H9 (cell line): ENCODE measurements around the gene SFI1. TPM values are rescaled to one million over a fixed set of nuclear protein-coding genes. Genes with fewer than 3 reads are reported as not detected.

Experiments used
- DNase-seq: peaks from one replicate; pipeline ENCODE4 v3.0.0-alpha.2; 2017
- H2AFZ ChIP-seq: one replicate; pipeline ENCODE4 v1.6.1; 2013; ENCODE audit warnings: mild to moderate bottlenecking, low read length, control low read depth, moderate library complexity
- H2AK5ac ChIP-seq: 2 replicates; pipeline ENCODE4 v1.6.1; 2013; ENCODE audit warnings: low read length, control low read depth, mixed read lengths; ENCODE audit not compliant: insufficient read length
- H2BK120ac ChIP-seq: one replicate; pipeline ENCODE4 v1.6.1; 2013; ENCODE audit warnings: low read depth, mild to moderate bottlenecking, low read length, control low read depth, inconsistent platforms; ENCODE audit not compliant: poor library complexity, severe bottlenecking
- H2BK12ac ChIP-seq: 2 replicates; pipeline ENCODE4 v1.6.1; 2013; ENCODE audit warnings: low read length, control low read depth, mixed read lengths, low read depth; ENCODE audit not compliant: insufficient read length
- H2BK15ac ChIP-seq: 2 replicates; pipeline ENCODE4 v1.6.1; 2013; ENCODE audit warnings: low read depth, low read length, control low read depth
- H2BK20ac ChIP-seq: one replicate; pipeline ENCODE4 v1.6.1; 2013; ENCODE audit warnings: low read depth, mild to moderate bottlenecking, low read length, control low read depth, inconsistent platforms; ENCODE audit not compliant: poor library complexity, severe bottlenecking
- H2BK5ac ChIP-seq: 2 replicates; pipeline ENCODE4 v1.6.1; 2013; ENCODE audit warnings: low read length, control low read depth, mixed read lengths; ENCODE audit not compliant: insufficient read length
- H3K14ac ChIP-seq: 2 replicates; pipeline ENCODE4 v1.6.1; 2013; ENCODE audit warnings: low read length, control low read depth; ENCODE audit not compliant: insufficient read depth
- H3K18ac ChIP-seq: 2 replicates; pipeline ENCODE4 v1.6.1; 2013; ENCODE audit warnings: low read depth, mild to moderate bottlenecking, mixed read lengths, low read length, control low read depth; ENCODE audit not compliant: insufficient read length
- H3K23ac ChIP-seq: 2 replicates; pipeline ENCODE4 v1.6.1; 2013; ENCODE audit warnings: low read length, control low read depth, mixed read lengths, low read depth; ENCODE audit not compliant: insufficient read length
- H3K23me2 ChIP-seq: 2 replicates; pipeline ENCODE4 v1.6.1; 2013; ENCODE audit warnings: low read depth, mild to moderate bottlenecking, mixed read lengths, low read length, control low read depth; ENCODE audit not compliant: insufficient read length, poor library complexity, severe bottlenecking
- H3K27ac ChIP-seq: 2 replicates; pipeline ENCODE4 v1.5.1; 2013; ENCODE audit warnings: low read length, control low read depth, mixed read lengths, low read depth; ENCODE audit not compliant: insufficient read length
- H3K27me3 ChIP-seq: 2 replicates; pipeline ENCODE4 v1.6.1; 2013; ENCODE audit warnings: low read length, control low read depth, inconsistent platforms; ENCODE audit not compliant: insufficient read depth
- H3K4ac ChIP-seq: 2 replicates; pipeline ENCODE4 v1.6.1; 2013; ENCODE audit warnings: low read depth, mild to moderate bottlenecking, control low read depth, inconsistent platforms, low read length, moderate library complexity
- H3K4me1 ChIP-seq: 2 replicates; pipeline ENCODE4 v1.6.1; 2013; ENCODE audit warnings: low read length, control low read depth, inconsistent platforms; ENCODE audit not compliant: insufficient read depth
- H3K4me2 ChIP-seq: 2 replicates; pipeline ENCODE4 v1.6.1; 2013; ENCODE audit warnings: low read length, control low read depth, mixed read lengths; ENCODE audit not compliant: insufficient read length, insufficient read depth
- H3K56ac ChIP-seq: 2 replicates; pipeline ENCODE4 v1.6.1; 2013; ENCODE audit warnings: low read depth, mild to moderate bottlenecking, mixed read lengths, low read length, control low read depth; ENCODE audit not compliant: insufficient read length
- H3K79me1 ChIP-seq: 2 replicates; pipeline ENCODE4 v1.6.1; 2013; ENCODE audit warnings: low read depth, mild to moderate bottlenecking, moderate library complexity, low read length, control low read depth, inconsistent platforms; ENCODE audit not compliant: insufficient read depth, poor library complexity, severe bottlenecking
- H3K79me2 ChIP-seq: 2 replicates; pipeline ENCODE4 v1.6.1; 2013; ENCODE audit warnings: low read length, control low read depth, inconsistent platforms; ENCODE audit not compliant: insufficient read depth
- H3K9ac ChIP-seq: 2 replicates; pipeline ENCODE4 v1.6.1; 2013; ENCODE audit warnings: low read length, control low read depth, mixed read lengths; ENCODE audit not compliant: insufficient read length; ENCODE audit errors: extremely low read depth
- H3K9me3 ChIP-seq: one replicate; pipeline ENCODE4 v1.6.1; 2013; ENCODE audit warnings: low read depth, low read length, inconsistent platforms; ENCODE audit not compliant: control insufficient read depth
- H3T11ph ChIP-seq: one replicate; pipeline ENCODE4 v1.6.1; 2013; ENCODE audit warnings: mild to moderate bottlenecking, low read length, control low read depth, inconsistent platforms
- H4K20me1 ChIP-seq: one replicate; pipeline ENCODE4 v1.6.1; 2013; ENCODE audit not compliant: control insufficient read depth, insufficient read length, insufficient read depth
- H4K5ac ChIP-seq: 2 replicates; pipeline ENCODE4 v1.6.1; 2013; ENCODE audit warnings: low read depth, mild to moderate bottlenecking, mixed read lengths, low read length, control low read depth; ENCODE audit not compliant: insufficient read length
- H4K8ac ChIP-seq: replicated peaks from 2 replicates; pipeline ENCODE4 v1.6.1; 2013; ENCODE audit warnings: low read length, control low read depth, mixed read lengths, low read depth; ENCODE audit not compliant: insufficient read length
- H4K91ac ChIP-seq: 2 replicates; pipeline ENCODE4 v1.6.1; 2013; ENCODE audit warnings: low read depth, mild to moderate bottlenecking, moderate library complexity, mixed read lengths, low read length, control low read depth; ENCODE audit not compliant: insufficient read length
- H3K27ac Mint-ChIP-seq, 3 experiments: 2 replicates in 2 of 3; 3 replicates in 1 of 3; pipeline ENCODE4 v1.8.0; 2020 to 2021; ENCODE audit warnings: mixed read lengths in 3 of 3, mild to moderate bottlenecking in 1 of 3, moderate library complexity in 1 of 3
- H3K27me3 Mint-ChIP-seq: 2 replicates; pipeline ENCODE4 v1.8.0; 2021; ENCODE audit warnings: low read depth, mild to moderate bottlenecking, moderate library complexity, mixed read lengths
- H3K36me3 Mint-ChIP-seq, 3 experiments: 2 replicates in 2 of 3; 3 replicates in 1 of 3; pipeline ENCODE4 v1.8.0; 2020 to 2021; ENCODE audit warnings: low read depth in 3 of 3, mixed read lengths in 3 of 3; ENCODE audit not compliant: insufficient read depth in 1 of 3
- H3K4me1 Mint-ChIP-seq, 2 experiments: 2 replicates each; pipeline ENCODE4 v1.8.0; 2020; ENCODE audit warnings: mixed read lengths in 2 of 2
- H3K4me3 Mint-ChIP-seq, 2 experiments: 2 replicates in 1 of 2; 3 replicates in 1 of 2; pipeline ENCODE4 v1.8.0; 2020 to 2021; ENCODE audit warnings: mild to moderate bottlenecking in 2 of 2, mixed read lengths in 2 of 2, moderate library complexity in 1 of 2
- H3K9me3 Mint-ChIP-seq, 2 experiments: 2 replicates in 1 of 2; 3 replicates in 1 of 2; pipeline ENCODE4 v1.8.0; 2020; ENCODE audit warnings: mild to moderate bottlenecking in 2 of 2, mixed read lengths in 2 of 2, moderate library complexity in 1 of 2
- CTCF ChIP-seq: fragments of 200-600 bp; sonication (generic); conservative IDR thresholded peaks from 3 replicates; pipeline ENCODE4 v1.8.0; 2021; ENCODE audit warnings: antibody characterized with exemption, mild to moderate bottlenecking
- WGBS: extraction: QIAGEN DNeasy Blood & Tissue Kit; methylation state at CpG from one replicate; pipeline ENCODE4 v1.1.7; 2013; ENCODE audit warnings: missing lambda C conversion rate, low lambda C conversion rate, mixed read lengths; ENCODE audit not compliant: insufficient read length; ENCODE audit errors: extremely low coverage; 5-methylcytosine and 5-hydroxymethylcytosine counted together
- total RNA-seq: library from RNA; stranded (reverse); gene quantifications from 2 replicates; pipeline ENCODE4 v1.2.1, GENCODE V29; 2021

SFI1 gene
- total RNA-seq, 1 experiment from 2014 or later, result 26.4 TPM

GRCh38 chr22:31583861-31584485 lies 87.6 kb downstream of the SFI1 start:
- no peak overlapping the region for H3K14ac ChIP-seq
- no peak overlapping the region for H3K27ac ChIP-seq
- no peak overlapping the region for H2BK120ac ChIP-seq
- H3K9me3 ChIP-seq, result no peaks in the 10 kb centered on the region
- no peak overlapping the region for H2AFZ ChIP-seq
- no peaks in the 10 kb centered on the region for H3K4me1 Mint-ChIP-seq
- no peak overlapping the region for H4K91ac ChIP-seq
- DNase-seq, result no peak
- WGBS, result no CpG with 5 or more reads among the region's 3 CpGs
- peaks cover 12 to 21% (median 15%) of the 10 kb centered on the region in 3 experiments for H3K36me3 Mint-ChIP-seq
- no peak overlapping the region for H3K56ac ChIP-seq
- H3K4me3 Mint-ChIP-seq, result no peak overlapping the region
- no peak overlapping the region for H3T11ph ChIP-seq
- no peak overlapping the region for H3K23ac ChIP-seq
- no peaks in the 10 kb centered on the region for H3K27me3 Mint-ChIP-seq
- H2BK12ac ChIP-seq, result no peak overlapping the region
- H3K27ac Mint-ChIP-seq, result no peak overlapping the region
- H2BK5ac ChIP-seq, result no peak overlapping the region
- H3K9me3 Mint-ChIP-seq, result no peaks in the 10 kb centered on the region
- no peaks in the 10 kb centered on the region for H3K79me2 ChIP-seq
- TF ChIP-seq CTCF, result no peak
- no peak overlapping the region for H2AK5ac ChIP-seq
- no peaks in the 10 kb centered on the region for H3K4me1 ChIP-seq
- H4K20me1 ChIP-seq, result no peaks in the 10 kb centered on the region
- no peaks in the 10 kb centered on the region for H3K23me2 ChIP-seq
- no peak overlapping the region for H2BK15ac ChIP-seq
- no peak overlapping the region for H4K8ac ChIP-seq
- no peak overlapping the region for H3K4me2 ChIP-seq
- no peaks in the 10 kb centered on the region for H3K79me1 ChIP-seq
- no peak overlapping the region for H3K18ac ChIP-seq
- H3K27me3 ChIP-seq, result no peaks in the 10 kb centered on the region
- H3K4ac ChIP-seq, result no peak overlapping the region
- H4K5ac ChIP-seq, result no peak overlapping the region
- no peak overlapping the region for H2BK20ac ChIP-seq
- H3K9ac ChIP-seq, result no peak overlapping the region
